HG03432 (cell line): ENCODE data around the gene CCDC187.
"Not testable (repeated sequence)": the region's sequence is repeated elsewhere in the genome, so short reads cannot be mapped to it uniquely, and the experiment has no call there.

Experiments used
- ATAC-seq: cut with Tn5 transposase; IDR thresholded peaks from one replicate; pipeline ENCODE4 v1.9.1; 2021; ENCODE audit warnings: mild to moderate bottlenecking, moderate library complexity; ENCODE audit not compliant: unreplicated experiment

Gene CCDC187

DNA sequence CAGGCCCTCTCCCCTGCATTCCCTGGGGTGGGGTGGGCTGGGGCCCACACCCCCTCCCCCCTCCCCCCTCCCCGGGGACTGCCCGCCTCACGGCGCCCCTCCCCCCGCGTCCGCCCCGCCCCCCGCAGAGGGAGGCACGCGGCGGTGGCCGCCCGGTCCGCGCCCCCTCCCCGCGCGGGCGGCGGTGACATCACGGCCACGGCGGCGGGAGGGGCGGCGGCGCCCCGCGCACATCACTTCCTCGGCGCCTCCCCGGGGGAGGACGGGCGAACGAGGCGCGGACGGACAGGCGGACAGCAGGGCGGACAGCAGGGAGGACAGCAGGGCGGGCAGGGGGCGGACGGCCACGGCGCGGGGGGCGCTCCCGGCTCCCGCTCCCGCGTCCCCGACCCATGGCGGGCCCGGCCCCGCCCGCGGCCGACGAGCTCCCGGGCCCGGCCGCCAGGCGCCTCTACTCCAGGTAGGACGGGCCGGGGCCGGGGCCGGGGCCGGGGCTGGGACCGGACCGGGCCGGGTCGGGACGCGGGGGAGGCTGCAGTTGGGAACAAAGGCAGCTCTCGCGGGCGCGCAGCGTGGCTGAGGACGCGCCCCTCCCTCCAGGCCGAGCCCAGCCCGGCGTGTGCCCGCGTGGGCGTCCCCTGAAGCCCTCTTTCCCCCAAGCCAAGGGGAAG, 23.5 kb upstream of the CCDC187 start, which contains the start of gene GPSM1:
Gene GPSM1, plus strand, starts transcription at position 236 of the 671 bp plus-strand sequence. Its CDS starts 157 bp downstream, at position 393.
- no peak for ATAC-seq

DNA sequence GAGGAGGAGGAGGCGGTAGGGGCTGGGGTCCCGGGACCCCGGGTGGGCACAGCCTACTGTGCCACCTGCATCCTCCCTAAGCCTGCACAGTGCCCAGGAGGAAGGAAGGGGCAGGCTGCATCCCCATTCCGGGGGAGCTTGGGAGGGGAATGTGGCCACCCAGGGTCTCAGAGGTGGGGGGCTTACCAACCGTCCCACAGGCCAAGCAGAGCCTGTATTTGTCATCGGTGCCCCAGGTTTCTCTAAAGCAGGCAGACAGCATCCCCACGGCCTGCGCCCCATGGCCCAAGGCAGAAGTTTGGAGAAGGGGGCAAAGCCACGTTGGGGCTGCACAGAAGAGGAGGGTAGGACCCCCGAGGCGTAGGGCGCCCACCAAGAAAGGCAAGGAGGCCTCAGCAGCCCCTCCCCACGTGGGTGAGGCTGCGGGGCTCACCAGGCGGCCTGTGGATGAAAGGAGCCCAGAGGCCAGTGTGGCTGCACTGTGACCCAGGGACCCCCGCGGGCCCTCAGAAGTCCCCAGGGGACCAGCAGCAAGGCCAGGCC, 22.9 kb upstream of the CCDC187 start:
- no peak for ATAC-seq

DNA sequence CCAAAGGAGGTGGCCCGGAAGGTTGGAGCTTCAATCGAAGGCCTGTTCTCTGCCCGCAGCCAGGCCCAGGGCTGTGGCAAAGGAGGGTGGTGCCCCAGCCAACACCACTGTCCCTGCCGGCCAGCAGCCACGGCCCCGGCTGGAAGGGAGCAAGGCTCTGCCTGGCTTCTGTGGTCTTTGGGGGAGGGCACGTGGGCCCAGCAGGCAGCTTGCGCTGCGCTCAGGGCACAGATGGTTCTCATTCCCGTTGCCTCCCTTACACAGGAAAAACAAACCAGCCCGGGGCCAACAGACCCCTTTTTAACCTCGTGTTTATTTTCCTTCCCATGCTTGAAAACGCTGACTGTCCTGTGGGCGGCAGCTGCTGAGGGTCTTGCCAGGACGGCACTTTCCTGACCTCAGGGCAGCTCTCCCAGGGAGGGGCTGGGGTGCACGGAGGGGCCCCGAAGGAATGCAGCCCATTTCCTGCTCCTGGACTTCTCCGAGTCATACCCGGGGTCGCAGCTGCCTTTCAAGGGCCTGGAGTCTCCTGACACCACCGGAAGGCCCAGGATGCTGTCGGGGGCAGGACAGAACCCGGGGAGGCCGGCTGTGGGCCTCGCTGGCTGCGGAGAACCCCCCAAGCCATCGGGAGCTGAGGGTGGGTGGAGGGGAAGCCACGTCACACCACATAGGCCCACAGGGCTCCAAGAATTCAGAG, 22.3 kb upstream of the CCDC187 start:
- ATAC-seq = no peak

DNA sequence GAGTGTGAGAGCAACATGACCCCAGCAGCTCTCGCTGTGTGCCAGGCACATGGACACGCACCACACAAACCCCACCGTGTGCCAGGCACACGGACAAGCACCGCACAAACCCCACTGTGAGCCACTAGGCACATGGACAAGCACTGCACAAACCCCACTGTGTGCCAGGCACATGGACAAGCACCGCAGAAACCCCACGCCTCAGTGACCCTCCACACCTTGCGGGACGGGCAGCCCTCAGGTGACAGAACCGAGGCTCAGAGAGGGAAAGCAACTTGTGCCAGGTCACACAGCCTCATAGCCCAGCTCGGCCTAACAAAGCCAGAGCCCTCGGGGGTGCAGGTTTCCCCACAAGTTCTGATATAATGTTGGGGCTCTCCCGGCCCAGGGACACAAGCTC, 21.5 kb upstream of the CCDC187 start:
- ATAC-seq = no peak

DNA sequence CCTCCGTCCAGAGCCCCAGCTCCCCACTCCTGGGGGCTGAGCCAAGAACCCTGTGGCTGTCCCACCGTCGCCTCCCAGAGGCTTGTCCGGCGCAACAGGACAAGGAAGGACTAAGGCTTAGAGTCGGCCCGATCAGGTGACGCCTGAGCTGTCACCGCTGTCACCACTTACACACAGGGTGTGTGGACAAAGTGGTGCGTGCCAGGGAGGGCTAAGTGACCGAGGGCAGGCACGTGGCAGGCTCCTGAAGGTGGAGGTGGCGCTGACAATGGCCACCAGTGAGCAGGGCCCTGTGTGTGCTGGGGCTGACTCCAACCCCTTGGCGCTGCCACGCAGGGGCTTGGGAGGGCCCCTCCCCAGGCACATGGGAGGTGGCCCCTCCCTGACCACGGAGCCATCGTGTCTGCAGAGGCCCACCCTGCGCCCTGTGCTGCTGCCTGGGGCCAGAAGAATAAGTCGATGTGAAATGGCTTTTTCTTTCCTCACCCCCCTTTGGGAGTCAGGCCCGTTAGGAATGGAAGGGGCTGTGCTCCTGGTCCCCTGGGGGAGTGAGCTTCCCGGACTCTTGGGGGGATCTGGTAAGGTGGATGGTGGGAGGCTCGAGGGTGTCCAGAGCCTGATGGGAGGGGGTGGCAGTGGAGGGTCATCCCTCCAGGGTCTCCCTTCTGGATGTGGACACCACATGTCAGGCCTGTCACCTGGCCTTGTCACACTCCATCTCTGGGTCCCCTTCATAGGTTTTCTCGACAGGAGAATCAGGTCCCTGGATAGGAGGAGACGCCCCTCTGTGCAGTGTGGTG, 20.8 kb upstream of the CCDC187 start:
- no peak for ATAC-seq

DNA sequence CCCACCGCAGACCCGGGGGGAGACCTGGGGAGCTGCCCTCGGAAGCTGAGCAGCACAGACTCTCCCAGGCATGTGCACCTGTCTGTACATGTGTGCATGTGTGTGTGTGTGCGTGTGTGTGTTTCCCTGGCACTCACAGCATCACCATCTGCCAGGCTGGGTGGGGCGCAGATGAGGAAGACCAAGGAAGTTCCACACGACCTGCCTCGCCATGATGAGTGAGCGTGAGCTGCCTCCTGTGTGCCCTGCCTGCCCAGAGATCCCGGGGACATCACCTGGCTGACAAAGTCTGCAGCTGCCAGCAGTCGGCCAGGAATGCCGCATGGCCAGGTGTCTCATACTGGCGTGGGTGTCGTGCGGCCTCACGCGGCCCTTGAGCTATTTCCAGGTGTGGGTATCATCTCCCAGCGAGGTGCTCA, 19.5 kb upstream of the CCDC187 start:
- no peak for ATAC-seq

DNA sequence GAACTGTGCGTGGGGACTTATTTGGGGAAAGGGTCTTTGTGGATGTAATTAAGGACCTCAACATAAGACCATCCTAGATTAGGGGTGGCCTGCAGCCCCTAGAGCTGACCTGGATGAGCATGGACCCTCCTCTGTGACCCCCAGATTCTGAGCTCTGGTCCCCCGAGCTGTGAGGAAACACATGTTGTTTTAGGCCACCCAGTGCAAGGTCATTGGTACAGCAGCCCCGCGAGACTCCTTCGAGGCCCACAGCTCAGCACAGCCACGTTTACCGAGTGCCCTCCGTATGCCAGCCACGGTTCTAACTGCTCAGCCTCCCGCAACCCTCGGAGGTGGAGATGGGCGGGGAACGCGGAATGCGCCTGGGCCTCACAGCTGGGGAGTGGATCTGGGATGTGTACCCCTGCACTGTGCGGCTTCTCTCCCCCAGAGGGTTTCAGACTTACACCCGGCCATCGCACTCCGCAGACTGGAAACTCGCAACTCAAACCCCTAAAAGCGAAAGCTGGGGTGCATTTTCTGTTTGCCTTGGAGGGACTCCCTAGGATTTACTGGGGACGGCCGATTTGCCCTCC, 18.9 kb upstream of the CCDC187 start:
- no peak for ATAC-seq

DNA sequence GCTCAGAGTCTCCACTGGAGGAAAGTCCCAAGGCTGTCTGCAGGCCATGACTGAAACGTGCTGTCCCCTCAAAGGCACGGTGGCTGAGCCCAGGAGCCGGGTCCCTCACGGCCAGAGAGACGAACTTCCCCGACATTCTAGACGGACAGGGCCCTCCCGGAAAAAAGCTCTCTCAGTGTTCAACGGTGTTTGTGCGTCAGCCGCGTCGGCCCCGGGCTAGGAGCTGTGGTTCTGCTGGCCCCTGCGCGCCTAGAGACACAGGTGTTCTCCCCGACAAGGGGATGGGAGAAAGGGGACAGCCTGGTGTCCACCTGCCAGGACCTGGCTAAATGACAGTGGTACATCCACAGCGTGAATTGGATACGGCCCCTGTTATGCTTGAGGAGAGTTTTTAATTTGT, 17.7 kb upstream of the CCDC187 start:
- no peak for ATAC-seq

DNA sequence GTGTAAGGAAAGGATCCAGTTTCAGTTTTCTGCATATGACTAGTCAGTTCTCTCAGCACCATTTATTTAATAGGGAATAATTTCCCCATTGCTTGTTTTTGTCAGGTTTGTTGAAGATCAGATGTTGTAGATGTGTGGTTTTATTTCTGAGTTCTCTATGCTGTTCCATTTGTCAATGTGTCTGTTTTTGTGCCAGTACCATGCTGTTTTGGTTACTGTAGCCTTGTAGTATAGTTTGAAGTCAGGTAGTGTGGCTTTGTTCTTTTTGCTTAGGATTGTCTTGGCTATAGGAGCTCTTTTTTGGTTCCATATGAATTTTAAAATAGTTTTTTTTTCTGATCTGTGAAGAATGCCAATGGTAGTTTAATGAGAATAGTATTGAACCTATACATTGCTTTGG, 17.1 kb upstream of the CCDC187 start:
- ATAC-seq = not testable (repeated sequence)

DNA sequence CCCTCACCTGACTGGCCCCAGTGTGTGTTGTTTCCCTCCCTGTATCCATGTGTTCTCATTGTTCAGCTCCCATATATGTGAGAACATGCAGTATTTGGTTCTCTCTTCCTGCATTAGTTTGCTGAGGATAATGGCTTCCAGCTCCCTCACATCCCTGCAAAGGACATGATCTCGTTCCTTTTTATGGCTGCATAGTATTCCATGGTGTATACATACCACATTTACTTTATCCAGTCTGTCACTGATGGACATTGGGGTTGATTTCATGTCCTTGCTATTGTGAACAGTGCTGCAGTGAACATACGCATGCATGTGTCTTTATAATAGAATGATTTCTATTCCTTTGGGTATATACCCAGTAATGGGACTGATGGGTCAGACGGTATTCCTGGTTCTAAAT, 16.1 kb upstream of the CCDC187 start:
- not testable (repeated sequence) for ATAC-seq

DNA sequence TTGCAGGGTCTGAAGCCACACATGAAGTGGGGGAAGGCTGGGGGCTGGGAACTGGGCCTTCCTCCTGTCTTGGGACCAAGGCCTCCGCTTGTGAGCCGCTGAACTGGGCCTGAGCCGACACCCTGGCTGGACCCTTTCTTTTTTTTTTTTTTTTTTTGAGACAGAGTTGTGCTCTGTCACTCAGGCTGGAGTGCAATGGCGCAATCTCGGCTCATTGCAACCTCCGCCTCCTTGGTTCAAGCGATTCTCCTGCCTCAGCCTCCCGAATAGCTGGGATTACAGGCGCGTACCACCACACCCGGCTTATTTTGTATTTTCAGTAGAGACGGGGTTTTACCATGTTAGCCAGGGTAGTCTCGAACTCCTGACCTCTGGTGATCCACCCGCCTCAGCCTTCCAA, 15.3 kb upstream of the CCDC187 start:
- ATAC-seq = not testable (repeated sequence)

DNA sequence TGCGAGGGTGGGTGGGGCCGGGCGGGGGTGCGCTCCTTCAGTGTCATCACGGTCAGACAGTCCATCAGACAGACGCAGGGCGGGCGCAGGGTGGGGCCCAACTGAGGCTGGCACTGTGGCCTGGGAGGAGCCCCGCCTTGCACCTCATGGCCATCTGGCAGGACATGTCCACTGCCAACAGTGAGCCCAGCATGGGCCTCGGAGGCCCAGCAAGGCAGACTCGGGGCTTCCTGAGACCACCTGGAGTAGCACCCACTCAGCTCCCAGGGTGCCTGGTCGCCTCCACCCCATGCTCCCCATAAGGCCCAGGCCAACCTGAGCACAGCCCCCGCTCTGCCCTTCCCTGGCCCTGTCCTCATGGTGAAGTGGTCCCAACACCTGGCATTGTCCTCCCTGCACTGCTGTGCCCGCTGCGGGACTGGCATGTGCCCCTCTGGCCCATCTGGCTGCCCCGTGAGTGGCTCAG, 14.9 kb upstream of the CCDC187 start:
- ATAC-seq = no peak

DNA sequence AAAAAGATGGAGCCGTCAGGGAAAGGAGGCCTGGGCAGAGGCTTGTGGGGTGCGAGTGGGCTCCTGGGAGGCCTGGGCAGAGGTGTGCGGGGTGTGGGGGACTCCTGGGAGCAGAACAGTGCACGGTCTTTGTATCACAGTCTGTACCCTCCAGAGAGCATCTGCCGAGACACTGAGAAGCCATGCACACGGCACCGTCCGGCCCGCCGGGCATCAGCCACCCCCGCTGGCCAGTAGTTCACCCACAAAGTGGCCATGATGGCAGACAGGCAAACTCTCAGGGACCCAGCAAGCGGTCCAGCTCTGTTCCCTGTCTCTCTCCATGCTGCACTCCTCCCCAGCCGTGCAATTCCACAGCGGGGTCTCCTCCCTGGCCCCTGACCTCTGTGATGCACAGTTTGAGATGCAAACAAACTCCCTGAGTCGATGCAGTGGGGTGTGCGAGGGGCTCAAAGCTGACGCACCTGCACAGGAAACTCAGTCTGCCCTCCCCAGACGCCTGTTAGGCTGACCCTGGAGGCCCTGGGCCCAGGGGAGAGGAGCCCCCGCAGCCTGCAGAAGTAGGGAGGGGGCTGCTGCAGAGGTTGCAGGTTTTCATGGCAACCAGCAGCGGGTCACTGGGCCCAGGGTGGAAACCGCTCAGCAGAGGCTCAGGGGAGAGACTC, 14.3 kb upstream of the CCDC187 start:
- no peak for ATAC-seq

DNA sequence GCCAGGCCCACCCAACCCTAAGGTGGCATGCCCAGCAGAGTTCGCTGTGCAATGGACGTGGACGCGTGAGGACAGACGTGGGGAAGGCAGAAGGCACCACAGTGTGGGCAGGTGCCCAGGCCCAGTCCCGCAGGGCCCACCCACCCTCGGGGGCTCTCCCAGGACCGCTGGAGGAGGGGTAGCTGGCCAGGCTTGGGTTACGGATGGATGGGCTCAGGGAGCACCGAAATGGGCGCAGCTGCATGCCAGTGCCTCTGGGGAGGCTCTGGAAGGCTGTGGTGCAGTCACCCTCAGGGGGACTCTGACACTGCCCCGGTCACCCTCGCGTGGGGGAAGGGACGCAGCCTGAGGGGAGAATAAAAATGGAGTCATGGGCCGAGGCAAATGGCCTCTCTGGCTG, 13.8 kb upstream of the CCDC187 start:
- ATAC-seq = no peak

DNA sequence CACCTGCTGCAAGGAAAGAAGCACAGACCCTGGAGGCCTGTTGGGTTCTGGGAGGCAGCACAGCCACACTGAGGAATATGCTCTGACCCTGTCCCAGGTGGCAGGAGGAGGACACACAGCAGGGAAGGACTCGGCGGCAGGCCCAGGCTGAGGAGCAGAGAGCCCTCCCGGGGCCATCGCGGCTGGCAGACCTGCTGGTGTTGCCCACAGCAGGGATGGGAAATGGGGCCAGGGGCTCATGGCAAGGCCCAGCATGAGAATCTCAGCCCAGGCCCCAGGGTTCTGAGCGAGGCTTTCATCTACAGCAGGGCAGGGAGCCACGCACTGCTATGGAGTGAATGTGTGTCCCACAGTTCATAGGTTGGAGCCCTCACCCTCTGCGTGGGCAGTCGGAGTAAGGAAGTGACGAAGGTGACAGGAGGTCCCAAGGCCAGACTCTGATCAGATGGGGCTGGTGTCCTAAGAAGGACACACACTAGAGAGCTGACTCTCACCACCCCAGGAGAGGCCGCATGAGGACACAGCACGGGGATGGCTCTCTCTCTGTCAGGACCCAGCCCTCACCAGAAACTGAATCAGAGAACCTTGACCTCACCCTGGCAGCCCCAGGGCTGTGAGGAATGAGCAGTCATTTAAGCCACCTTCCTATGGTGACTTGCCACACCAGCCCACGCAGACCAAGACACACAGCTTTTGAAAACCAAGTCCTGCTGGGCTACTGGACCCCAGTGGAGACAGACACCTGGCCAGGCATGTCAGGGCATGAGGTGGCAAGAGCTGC, 13.2 kb upstream of the CCDC187 start:
- ATAC-seq = no peak

DNA sequence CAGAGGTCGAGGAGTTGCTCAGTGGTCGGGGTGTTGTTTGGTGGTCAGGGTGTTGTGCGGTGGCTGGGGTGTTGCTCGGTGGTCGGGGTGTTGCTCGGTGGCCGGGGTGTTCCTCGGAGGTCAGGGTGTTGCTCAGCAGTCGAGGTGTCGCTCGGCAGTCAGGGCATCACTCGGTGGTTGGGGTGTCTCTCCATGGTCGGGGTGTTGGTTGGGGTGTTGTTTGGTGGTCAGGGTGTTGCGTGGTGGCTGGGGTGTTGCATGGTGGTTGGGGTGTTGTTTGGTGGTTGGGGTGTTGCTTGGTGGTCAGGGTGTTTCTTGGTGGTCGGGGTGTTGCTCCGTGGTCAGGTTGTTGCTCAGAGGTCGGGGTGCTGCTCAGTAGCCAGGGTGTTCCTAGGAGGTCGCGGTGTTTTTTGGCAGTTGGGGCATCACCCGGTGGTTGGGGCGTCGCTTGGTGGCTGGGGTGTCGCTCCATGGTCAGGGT, 12.4 kb upstream of the CCDC187 start:
- no peak for ATAC-seq

DNA sequence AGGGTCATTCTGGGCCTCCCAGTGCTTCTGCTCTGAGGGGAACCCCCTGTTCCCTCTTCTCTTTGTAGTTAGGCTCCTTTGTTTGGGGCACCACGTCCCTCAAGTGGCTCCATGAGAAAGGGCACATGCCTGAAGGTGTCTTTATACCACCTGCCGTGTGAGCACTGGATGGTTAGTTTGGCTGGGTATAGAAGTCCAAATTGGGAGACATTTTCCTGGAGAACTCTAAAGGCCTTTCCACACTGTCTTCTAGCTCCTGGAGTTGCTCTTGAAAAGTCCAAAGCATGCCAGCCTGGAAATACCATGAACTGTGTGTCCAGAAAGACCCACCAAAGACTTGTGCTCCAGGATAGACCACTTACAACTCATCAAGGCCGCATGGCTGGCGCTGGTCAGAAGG, 11.1 kb upstream of the CCDC187 start:
- no peak for ATAC-seq

DNA sequence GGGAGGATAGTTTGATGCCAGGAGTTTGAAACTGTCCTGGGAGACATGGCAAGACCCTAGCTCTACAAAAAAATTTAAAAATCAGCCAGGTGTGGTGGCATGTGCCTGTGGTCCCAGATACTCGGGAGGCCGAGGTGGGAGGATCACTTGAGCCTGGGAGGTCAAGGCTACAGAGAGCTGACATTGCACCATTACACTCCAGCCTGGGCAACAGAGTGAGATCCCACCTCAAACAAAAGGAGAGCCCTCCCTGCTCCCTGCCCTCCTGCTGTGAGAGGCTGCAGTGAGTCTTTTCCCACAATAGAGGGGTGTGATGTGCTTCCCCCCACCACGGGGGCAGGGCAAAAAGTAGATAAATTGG, 10.1 kb upstream of the CCDC187 start:
- ATAC-seq = no peak
